HCT116 (cell line): ENCODE measurements around the gene SDK1. TPM values are rescaled to one million over a fixed set of nuclear protein-coding genes. Genes with fewer than 3 reads are reported as not detected.

Experiments used
- ATAC-seq: fragments of 200-7000 bp; cut with Tn5 transposase; 2 replicates; pipeline ENCODE4 v1.9.1; 2020; ENCODE audit warnings: mild to moderate bottlenecking, moderate library complexity
- BruUV-seq: library from RNA; stranded (reverse); fragments of 400-500 nt; replicated peaks from 2 replicates; lab custom pipeline; 2021; lab: Mats Ljungman, UMichigan
- CTCF ChIA-PET: fragments of 300-600 bp; sonication (Branson Sonifier 250); formaldehyde crosslinking; loops from one replicate; lab custom pipeline; 2021; ENCODE audit warnings: antibody characterized with exemption; lab: Charles Lee
- POLR2A ChIA-PET: fragments of 300-600, 350-600 bp; sonication (Branson Sonifier 250); formaldehyde crosslinking; loops from one replicate; lab custom pipeline; 2021; ENCODE audit warnings: antibody characterized with exemption; lab: Charles Lee
- RAD21 ChIA-PET, 2 experiments: fragments of 300-600 bp; sonication (Branson Sonifier 250); formaldehyde crosslinking; loops; one replicate each; lab custom pipeline; 2023; ENCODE audit warnings: low total read pairs in 2 of 2; ENCODE audit not compliant: uncharacterized antibody in 2 of 2, unreplicated experiment in 2 of 2, low non-redundant PET in 1 of 2; lab: Charles Lee
- DNase-seq: peaks from one replicate; pipeline ENCODE4 v3.0.0-alpha.2; 2010; ENCODE audit warnings: low read depth, low spot score
- H2AFZ ChIP-seq: fragments of 200-600 bp; shearing (Covaris generic), sonication (generic); 2 replicates; pipeline ENCODE4 v1.6.1; 2017; ENCODE audit warnings: low read depth, mixed run types, mixed read lengths, antibody characterized with exemption, low read length; ENCODE audit not compliant: poor library complexity, severe bottlenecking
- H3K27ac ChIP-seq: 2 replicates; pipeline ENCODE4 v1.5.1; 2012; ENCODE audit warnings: low read depth, low read length
- H3K27me3 ChIP-seq: fragments of 200-600 bp; sonication (generic); 2 replicates; pipeline ENCODE4 v1.6.1; 2016; ENCODE audit warnings: mixed run types, low read length, mixed read lengths; ENCODE audit not compliant: insufficient read depth
- H3K36me3 ChIP-seq, 2 experiments: fragments of 200-500 bp in 1 of 2; fragments of 200-600 bp in 1 of 2; sonication (Bioruptor generic) in 1 of 2; sonication (generic) in 1 of 2; 2 replicates each; pipeline versions ENCODE4 v1.5.1 to v1.6.1; 2014 to 2016; ENCODE audit warnings: low read length in 2 of 2, inconsistent platforms in 1 of 2, mixed read lengths in 1 of 2, mixed run types in 1 of 2; ENCODE audit not compliant: insufficient read depth in 2 of 2, control insufficient read depth in 1 of 2
- H3K4me1 ChIP-seq, 2 experiments: fragments of 200-600 bp in 1 of 2; sonication (generic) in 1 of 2; 2 replicates each; pipeline versions ENCODE4 v1.5.1 to v1.6.1; 2012 to 2017; ENCODE audit warnings: low read length in 2 of 2, inconsistent platforms in 1 of 2, mild to moderate bottlenecking in 1 of 2, mixed read lengths in 1 of 2, mixed run types in 1 of 2, moderate library complexity in 1 of 2; ENCODE audit not compliant: insufficient read depth in 2 of 2, control insufficient read depth in 1 of 2
- H3K4me2 ChIP-seq: fragments of 200-600 bp; sonication (generic); 2 replicates; pipeline ENCODE4 v1.6.1; 2017; ENCODE audit warnings: mixed run types, low read length, mixed read lengths
- H3K4me3 ChIP-seq, 2 experiments: fragments of 200-600 bp in 1 of 2; sonication (generic) in 1 of 2; replicated peaks in 1 of 2; 2 replicates each; pipeline ENCODE4 v1.5.1; 2011 to 2016; ENCODE audit warnings: low read length in 2 of 2, control low read depth in 1 of 2, low read depth in 1 of 2, mild to moderate bottlenecking in 1 of 2, mixed read lengths in 1 of 2, mixed run types in 1 of 2
- H3K79me2 ChIP-seq: fragments of 200-600 bp; sonication (generic); 2 replicates; pipeline ENCODE4 v1.6.1; 2017; ENCODE audit warnings: mild to moderate bottlenecking, mixed run types, low read length, moderate library complexity, mixed read lengths; ENCODE audit not compliant: insufficient read depth
- H3K9ac ChIP-seq: fragments of 200-600 bp; sonication (generic); 2 replicates; pipeline ENCODE4 v1.6.1; 2016; ENCODE audit warnings: low read length, mixed read lengths
- H3K9me2 ChIP-seq: fragments of 200-600 bp; sonication (generic), shearing (Covaris generic); 2 replicates; pipeline ENCODE4 v1.6.1; 2017; ENCODE audit warnings: mixed run types, mild to moderate bottlenecking, moderate library complexity; ENCODE audit not compliant: insufficient read depth
- H3K9me3 ChIP-seq, 2 experiments: fragments of 200-500 bp in 1 of 2; fragments of 200-600 bp in 1 of 2; sonication (Bioruptor generic) in 1 of 2; sonication (generic) in 1 of 2; 2 replicates each; pipeline ENCODE4 v1.6.1; 2014 to 2017; ENCODE audit warnings: low read length in 2 of 2, mixed read lengths in 2 of 2, inconsistent platforms in 1 of 2, low read depth in 1 of 2, mild to moderate bottlenecking in 1 of 2, mixed run types in 1 of 2, moderate library complexity in 1 of 2; ENCODE audit not compliant: control insufficient read depth in 1 of 2, insufficient read depth in 1 of 2
- H4K20me1 ChIP-seq: fragments of 200-600 bp; sonication (generic), shearing (Covaris generic); 2 replicates; pipeline ENCODE4 v1.6.1; 2017; ENCODE audit warnings: mixed run types, mild to moderate bottlenecking, moderate library complexity; ENCODE audit not compliant: insufficient read depth
- CEBPB ChIP-seq: IDR thresholded peaks from 2 replicates; pipeline ENCODE4 v1.6.1; 2012; ENCODE audit warnings: low read depth
- intact Hi-C: fragments of 100-400 bp; cut with micrococcal nuclease; formaldehyde crosslinking; loops from 2 replicates; pipeline ENCODE4 v1.10.0; 2022
- total RNA-seq: library from RNA; stranded (reverse); gene quantifications from one replicate; pipeline ENCODE4 v1.2.1, GENCODE V29; 2021; ENCODE audit not compliant: unreplicated experiment
- TF ChIP-seq, protein P1 (sequence below): IDR thresholded peaks from 2 replicates; pipeline ENCODE4 v1.6.1; 2012; ENCODE audit warnings: low read depth
- TF ChIP-seq, protein P2 (sequence below), 3 experiments: fragments of 200-600 bp in 1 of 3; sonication (generic) in 1 of 3; IDR thresholded peaks in 2 of 3; conservative IDR thresholded peaks in 1 of 3; 2 replicates each; pipeline ENCODE4 v1.5.1; 2012 to 2017; ENCODE audit warnings: low read depth in 2 of 3, low read length in 2 of 3, antibody characterized with exemption in 1 of 3, borderline replicate concordance in 1 of 3, control low read depth in 1 of 3, mild to moderate bottlenecking in 1 of 3, mixed read lengths in 1 of 3, mixed run types in 1 of 3, moderate library complexity in 1 of 3; ENCODE audit not compliant: insufficient read depth in 1 of 3

The SDK1 gene
- total RNA-seq, 1 experiment from 2014 or later = 0.05 TPM

GRCh38 chr7:3732395-3733005, 431.4 kb downstream of the SDK1 start:
- Histone ChIP-seq H3K9me2 (no peaks in the 10 kb centered on the region), H4K20me1 (no peaks in the 10 kb centered on the region), H3K4me2 (no peak overlapping the region), H3K36me3 (no peaks in the 10 kb centered on the region), H3K79me2 (no peaks in the 10 kb centered on the region), H3K9ac (no peak overlapping the region), H3K27ac (no peak overlapping the region), H3K27me3 (peaks cover 6% of the 10 kb centered on the region), H3K4me1 (no peaks in the 10 kb centered on the region), H3K4me3 (no peak overlapping the region), H3K9me3 (peaks cover 0 to 4% of the 10 kb centered on the region in 2 experiments; a peak in 2 of 4 replicates), H2AFZ (no peak overlapping the region)
- CTCF ChIA-PET = no interaction called here
- intact Hi-C loops = no loop called here
- no peak for TF ChIP-seq CEBPB
- TF ChIP-seq, protein P1, sequence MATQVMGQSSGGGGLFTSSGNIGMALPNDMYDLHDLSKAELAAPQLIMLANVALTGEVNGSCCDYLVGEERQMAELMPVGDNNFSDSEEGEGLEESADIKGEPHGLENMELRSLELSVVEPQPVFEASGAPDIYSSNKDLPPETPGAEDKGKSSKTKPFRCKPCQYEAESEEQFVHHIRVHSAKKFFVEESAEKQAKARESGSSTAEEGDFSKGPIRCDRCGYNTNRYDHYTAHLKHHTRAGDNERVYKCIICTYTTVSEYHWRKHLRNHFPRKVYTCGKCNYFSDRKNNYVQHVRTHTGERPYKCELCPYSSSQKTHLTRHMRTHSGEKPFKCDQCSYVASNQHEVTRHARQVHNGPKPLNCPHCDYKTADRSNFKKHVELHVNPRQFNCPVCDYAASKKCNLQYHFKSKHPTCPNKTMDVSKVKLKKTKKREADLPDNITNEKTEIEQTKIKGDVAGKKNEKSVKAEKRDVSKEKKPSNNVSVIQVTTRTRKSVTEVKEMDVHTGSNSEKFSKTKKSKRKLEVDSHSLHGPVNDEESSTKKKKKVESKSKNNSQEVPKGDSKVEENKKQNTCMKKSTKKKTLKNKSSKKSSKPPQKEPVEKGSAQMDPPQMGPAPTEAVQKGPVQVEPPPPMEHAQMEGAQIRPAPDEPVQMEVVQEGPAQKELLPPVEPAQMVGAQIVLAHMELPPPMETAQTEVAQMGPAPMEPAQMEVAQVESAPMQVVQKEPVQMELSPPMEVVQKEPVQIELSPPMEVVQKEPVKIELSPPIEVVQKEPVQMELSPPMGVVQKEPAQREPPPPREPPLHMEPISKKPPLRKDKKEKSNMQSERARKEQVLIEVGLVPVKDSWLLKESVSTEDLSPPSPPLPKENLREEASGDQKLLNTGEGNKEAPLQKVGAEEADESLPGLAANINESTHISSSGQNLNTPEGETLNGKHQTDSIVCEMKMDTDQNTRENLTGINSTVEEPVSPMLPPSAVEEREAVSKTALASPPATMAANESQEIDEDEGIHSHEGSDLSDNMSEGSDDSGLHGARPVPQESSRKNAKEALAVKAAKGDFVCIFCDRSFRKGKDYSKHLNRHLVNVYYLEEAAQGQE = no peak
- TF ChIP-seq, protein P2, sequence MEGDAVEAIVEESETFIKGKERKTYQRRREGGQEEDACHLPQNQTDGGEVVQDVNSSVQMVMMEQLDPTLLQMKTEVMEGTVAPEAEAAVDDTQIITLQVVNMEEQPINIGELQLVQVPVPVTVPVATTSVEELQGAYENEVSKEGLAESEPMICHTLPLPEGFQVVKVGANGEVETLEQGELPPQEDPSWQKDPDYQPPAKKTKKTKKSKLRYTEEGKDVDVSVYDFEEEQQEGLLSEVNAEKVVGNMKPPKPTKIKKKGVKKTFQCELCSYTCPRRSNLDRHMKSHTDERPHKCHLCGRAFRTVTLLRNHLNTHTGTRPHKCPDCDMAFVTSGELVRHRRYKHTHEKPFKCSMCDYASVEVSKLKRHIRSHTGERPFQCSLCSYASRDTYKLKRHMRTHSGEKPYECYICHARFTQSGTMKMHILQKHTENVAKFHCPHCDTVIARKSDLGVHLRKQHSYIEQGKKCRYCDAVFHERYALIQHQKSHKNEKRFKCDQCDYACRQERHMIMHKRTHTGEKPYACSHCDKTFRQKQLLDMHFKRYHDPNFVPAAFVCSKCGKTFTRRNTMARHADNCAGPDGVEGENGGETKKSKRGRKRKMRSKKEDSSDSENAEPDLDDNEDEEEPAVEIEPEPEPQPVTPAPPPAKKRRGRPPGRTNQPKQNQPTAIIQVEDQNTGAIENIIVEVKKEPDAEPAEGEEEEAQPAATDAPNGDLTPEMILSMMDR (IDR thresholded peaks at IDR 0.05 in 2 of 3, conservative IDR thresholded peaks at IDR 0.05 in 1 of 3; ENCODE audit: borderline replicate concordance in 1 of 3, insufficient read depth in 1 of 3, low read depth in 2 of 3, low read length in 2 of 3) = no peak
- BruUV-seq = no TSS peak
- DNase-seq (no peak), ATAC-seq (no peak)
- POLR2A ChIA-PET = no interaction called here
- RAD21 ChIA-PET = no interaction called here
